Measurements from ENCODE around the gene MAP3K5. TPM values are rescaled to one million over a fixed set of nuclear protein-coding genes. Genes with fewer than 3 reads are reported as not detected.

MAP3K5 gene
- total RNA-seq, 1 donor from 2014 or later = 5.7 TPM

DNA sequence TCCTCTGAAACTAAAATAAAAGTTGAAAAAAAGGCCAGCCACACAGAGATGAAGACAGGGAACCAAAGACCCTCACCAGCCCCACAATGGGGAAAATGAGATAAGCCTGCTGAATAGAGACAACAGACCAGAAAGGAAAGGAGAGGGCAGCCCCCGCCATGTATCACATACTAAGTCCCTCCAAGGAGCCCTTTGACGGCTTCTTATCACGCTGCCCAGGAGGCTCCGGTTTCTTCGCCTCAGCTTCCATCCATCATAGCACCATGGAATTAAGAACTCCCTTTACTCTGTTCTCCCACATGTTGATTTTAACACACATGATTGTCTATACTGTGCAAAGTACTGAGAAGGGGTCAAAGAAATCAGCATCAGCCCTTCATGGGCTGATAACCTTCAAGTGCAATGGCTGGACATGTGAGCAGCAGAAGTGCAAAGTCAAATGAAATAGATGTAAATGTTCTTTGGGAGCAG, 54.9 kb downstream of the MAP3K5 start:
- DNase-seq (ENCODE audit: low read depth) = no peak
- H3K36me3 ChIP-seq (ENCODE audit: control insufficient read depth, insufficient read depth, low read length) = no peaks in the 10 kb centered on the region
- H3K27me3 ChIP-seq (ENCODE audit: control insufficient read depth, insufficient read depth, low read length) = no peaks in the 10 kb centered on the region
- TF ChIP-seq, protein P1, sequence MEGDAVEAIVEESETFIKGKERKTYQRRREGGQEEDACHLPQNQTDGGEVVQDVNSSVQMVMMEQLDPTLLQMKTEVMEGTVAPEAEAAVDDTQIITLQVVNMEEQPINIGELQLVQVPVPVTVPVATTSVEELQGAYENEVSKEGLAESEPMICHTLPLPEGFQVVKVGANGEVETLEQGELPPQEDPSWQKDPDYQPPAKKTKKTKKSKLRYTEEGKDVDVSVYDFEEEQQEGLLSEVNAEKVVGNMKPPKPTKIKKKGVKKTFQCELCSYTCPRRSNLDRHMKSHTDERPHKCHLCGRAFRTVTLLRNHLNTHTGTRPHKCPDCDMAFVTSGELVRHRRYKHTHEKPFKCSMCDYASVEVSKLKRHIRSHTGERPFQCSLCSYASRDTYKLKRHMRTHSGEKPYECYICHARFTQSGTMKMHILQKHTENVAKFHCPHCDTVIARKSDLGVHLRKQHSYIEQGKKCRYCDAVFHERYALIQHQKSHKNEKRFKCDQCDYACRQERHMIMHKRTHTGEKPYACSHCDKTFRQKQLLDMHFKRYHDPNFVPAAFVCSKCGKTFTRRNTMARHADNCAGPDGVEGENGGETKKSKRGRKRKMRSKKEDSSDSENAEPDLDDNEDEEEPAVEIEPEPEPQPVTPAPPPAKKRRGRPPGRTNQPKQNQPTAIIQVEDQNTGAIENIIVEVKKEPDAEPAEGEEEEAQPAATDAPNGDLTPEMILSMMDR (IDR thresholded peaks at IDR 0.05; ENCODE audit: insufficient read depth, low read length, poor library complexity, severe bottlenecking) = no peak
- H3K4me3 ChIP-seq (ENCODE audit: low read depth, low read length) = no peak overlapping the region

DNA sequence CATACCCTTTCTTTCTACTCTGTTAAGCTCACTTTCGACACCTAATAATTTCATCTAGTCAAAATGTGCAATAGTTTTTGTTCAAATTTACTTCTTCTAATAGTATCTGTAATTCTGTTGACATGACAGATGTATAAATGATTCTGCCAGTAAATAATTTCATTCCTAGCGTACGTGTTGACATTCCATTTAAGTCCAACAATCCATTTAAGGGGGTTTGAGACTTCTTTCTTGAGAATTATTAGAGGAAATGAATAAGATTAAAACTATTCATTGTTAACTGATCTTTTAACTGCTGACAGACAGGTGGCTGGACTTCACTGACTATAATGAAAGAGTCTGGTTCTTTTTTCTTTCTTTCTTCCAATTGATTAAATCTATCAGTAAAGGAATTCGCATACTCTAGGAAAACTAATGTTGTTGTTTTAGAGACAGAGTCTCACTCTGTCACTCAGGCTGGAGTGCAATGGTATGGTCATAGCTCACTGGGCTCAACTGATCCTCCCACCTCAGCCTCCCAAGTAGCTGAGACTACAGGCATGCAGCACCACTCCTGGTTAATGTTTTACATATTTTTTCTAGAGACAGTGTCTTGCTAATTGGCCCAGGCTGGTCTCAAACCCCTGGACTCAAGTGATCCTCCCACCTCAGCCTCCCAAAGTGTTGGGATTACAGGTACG, 55.9 kb downstream of the MAP3K5 start:
- TF ChIP-seq, protein P1 (IDR thresholded peaks at IDR 0.05; ENCODE audit: insufficient read depth, low read length, poor library complexity, severe bottlenecking) = no peak
- H3K4me3 ChIP-seq (ENCODE audit: low read depth, low read length) = no peak overlapping the region
- DNase-seq (ENCODE audit: low read depth) = peak; percentile 21
- H3K27me3 ChIP-seq (ENCODE audit: control insufficient read depth, insufficient read depth, low read length) = no peaks in the 10 kb centered on the region
- H3K36me3 ChIP-seq (ENCODE audit: control insufficient read depth, insufficient read depth, low read length) = no peaks in the 10 kb centered on the region

DNA sequence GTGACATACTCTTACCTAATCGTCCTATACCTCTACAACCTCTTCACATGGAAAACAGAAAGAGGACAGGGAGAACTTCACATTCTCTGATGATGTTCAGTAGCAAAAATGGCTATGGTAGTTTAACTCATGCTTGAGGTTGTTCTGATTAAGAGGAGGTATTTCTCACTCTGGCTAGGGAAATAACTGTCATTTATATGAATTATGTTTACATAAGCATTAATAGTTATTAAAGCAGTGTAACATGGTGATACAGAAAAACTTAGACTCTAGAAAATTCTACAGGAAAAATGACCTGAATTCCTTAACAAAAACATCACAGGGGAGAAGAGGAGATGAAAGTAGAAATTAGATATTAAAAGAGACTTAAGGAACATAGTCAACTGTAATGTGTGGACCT, 57.3 kb downstream of the MAP3K5 start:
- DNase-seq (ENCODE audit: low read depth) = no peak
- Histone ChIP-seq H3K27me3 (ENCODE audit: control insufficient read depth, insufficient read depth, low read length) (no peaks in the 10 kb centered on the region), H3K36me3 (ENCODE audit: control insufficient read depth, insufficient read depth, low read length) (no peaks in the 10 kb centered on the region), H3K4me3 (ENCODE audit: low read depth, low read length) (no peak overlapping the region)
- TF ChIP-seq, protein P1 (IDR thresholded peaks at IDR 0.05; ENCODE audit: insufficient read depth, low read length, poor library complexity, severe bottlenecking) = no peak

DNA sequence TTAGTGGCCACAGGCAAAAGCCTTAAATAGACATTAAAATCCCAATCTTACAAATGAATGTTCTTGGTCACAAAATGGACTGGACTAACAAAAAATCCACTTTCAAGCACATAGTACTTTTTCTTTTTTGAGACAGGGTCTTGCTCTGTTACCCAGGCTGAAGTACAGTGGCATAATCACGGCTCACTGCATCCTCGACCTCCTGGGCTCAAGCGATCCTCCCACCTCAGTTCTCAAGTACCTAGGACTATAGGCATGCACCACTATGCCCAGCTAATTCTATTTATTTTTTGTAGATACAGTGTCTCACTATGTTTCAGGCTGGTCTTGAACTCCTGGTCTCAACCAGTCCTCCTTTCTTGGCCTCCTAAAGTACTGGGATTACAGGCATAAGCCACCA, 59.4 kb downstream of the MAP3K5 start:
- Histone ChIP-seq H3K36me3 (ENCODE audit: control insufficient read depth, insufficient read depth, low read length) (no peaks in the 10 kb centered on the region), H3K4me3 (ENCODE audit: low read depth, low read length) (no peak overlapping the region), H3K27me3 (ENCODE audit: control insufficient read depth, insufficient read depth, low read length) (no peaks in the 10 kb centered on the region)
- TF ChIP-seq, protein P1 (IDR thresholded peaks at IDR 0.05; ENCODE audit: insufficient read depth, low read length, poor library complexity, severe bottlenecking) = no peak
- DNase-seq (ENCODE audit: low read depth) = no peak

DNA sequence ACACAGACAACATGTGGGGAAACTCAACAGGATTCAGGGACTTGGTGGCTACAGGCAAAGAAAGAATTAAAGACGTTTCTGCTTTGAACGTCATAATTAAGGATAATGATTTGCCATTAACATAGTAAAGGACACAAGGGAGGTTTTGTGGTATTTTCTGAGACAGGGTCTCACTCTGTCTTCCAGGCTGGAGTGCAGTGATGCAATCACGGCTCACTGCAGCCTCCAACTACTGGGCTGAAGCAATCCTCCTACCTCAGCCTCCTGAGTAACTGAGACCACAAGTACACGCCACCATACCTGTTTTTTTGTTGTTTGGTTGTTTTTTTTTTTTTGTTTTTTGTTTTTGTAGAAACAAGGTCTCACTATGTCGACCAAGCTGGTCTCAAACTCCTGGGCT, 62.4 kb downstream of the MAP3K5 start:
- no peak for DNase-seq (ENCODE audit: low read depth)
- no peak overlapping the region for H3K4me3 ChIP-seq (ENCODE audit: low read depth, low read length)
- no peaks in the 10 kb centered on the region for H3K36me3 ChIP-seq (ENCODE audit: control insufficient read depth, insufficient read depth, low read length)
- no peaks in the 10 kb centered on the region for H3K27me3 ChIP-seq (ENCODE audit: control insufficient read depth, insufficient read depth, low read length)
- TF ChIP-seq, protein P1 (IDR thresholded peaks at IDR 0.05; ENCODE audit: insufficient read depth, low read length, poor library complexity, severe bottlenecking) = no peak

DNA sequence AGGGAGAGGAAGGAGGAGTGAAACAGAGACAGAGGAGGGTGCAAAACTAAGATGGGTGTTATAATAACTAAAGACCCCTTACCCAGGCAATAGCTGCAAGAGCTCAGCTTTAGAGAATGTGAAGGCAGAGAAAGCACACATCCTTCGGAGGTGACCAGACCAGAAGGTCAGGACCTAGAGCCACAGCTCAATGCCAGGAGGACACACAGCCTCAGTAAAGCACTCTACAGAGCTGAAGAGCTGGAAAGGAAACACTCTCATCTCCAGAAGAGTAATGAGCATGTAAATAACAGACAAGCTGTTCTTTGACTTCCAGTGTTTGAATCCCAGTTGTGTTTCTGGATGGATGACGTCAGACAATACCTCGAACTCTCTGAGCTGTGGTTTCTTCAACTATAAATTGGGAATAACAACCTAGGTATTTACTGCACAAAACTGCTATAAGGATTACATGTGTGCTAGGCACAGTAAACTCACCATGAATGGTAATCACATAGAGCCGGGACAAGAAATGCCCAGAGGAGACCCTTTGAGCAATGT, 63.2 kb downstream of the MAP3K5 start:
- TF ChIP-seq, protein P1 (IDR thresholded peaks at IDR 0.05; ENCODE audit: insufficient read depth, low read length, poor library complexity, severe bottlenecking) = no peak
- no peak overlapping the region for H3K4me3 ChIP-seq (ENCODE audit: low read depth, low read length)
- no peak for DNase-seq (ENCODE audit: low read depth)
- no peaks in the 10 kb centered on the region for H3K27me3 ChIP-seq (ENCODE audit: control insufficient read depth, insufficient read depth, low read length)
- H3K36me3 ChIP-seq (ENCODE audit: control insufficient read depth, insufficient read depth, low read length) = no peaks in the 10 kb centered on the region

All from kidney epithelial cell (primary cell).